HG03103 (cell line): ENCODE measurements around the gene CLNS1A.
"Not testable (repeated sequence)": the region's sequence is repeated elsewhere in the genome, so short reads cannot be mapped to it uniquely, and the experiment has no call there.

Experiments used
- ATAC-seq: cut with Tn5 transposase; IDR thresholded peaks from one replicate; pipeline ENCODE4 v1.9.1; 2021; ENCODE audit warnings: low read depth; ENCODE audit not compliant: unreplicated experiment

The CLNS1A gene

DNA sequence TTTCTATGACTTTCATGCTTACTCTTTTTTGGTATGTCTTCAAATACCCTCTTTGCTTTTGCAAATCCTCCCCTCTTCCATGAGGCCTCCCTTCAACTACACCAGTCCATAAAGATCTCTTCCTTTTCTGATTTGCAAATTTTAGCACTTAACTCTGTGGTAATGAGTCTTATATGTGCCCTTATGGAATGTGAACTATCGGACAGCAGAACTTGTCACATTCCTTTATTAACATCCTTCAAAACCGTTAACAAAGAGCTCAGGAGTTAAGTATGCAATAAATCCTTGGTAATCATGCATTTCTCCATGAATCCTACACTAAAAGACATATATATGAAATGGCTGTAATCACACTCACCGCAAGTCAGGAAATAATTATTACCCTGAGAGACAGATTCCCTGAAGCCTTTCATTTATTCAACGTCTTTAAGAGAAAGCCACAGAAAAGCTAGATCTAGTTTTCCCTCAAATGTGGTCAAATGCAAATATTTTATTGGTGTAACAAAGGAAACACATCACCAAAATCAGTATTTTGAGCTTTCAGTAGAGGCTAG lies 7.4 kb downstream of the CLNS1A start:
- ATAC-seq, result no peak

DNA sequence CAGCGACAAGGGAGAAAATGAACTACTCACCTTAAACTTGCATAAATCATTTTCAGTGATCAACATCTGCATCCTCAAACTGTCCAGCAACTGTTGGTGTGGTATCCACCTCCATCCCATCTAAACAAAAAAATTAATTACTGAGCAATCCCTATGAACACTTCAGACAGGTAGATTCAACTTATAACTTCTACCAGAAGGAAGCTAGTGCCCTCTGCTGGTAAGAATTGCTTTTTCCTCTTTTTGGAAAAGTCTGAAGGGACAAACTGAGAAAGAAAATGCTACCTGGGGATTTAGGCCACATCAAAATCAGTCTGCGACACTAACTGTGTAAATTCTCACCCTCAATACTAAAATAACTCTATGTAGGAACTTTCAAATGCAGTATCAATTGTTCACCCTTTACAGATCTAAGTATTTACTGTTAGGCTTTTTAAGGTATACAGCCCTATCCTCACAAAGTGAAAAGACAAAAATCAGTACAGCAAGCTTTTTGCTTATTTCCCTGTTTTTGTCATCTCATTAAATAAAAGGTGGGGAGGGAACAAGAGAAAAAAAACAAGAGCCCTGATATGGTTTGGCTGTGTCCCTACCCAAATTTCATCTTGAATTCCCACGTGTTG lies 17.9 kb downstream of the CLNS1A start:
- ATAC-seq, result no peak

DNA sequence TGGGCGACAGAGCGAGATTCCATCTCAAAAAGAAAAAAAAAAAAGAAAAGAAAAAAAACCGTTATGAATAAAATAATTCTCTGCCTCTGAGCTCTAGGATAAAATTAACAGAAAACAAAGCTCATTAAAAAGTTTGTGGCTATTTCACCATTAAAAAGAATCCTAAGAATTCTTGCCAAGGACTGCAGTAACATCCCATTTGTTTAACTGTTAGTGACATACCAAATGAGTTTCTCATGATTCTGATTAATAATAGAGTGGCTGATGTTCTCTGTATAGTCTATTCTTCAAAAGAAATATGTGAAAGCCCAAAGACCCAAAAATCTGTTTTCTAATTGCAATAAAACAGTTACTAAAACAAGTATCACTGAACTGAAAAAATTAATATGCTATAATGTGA lies 19.7 kb downstream of the CLNS1A start:
- ATAC-seq, result no peak

DNA sequence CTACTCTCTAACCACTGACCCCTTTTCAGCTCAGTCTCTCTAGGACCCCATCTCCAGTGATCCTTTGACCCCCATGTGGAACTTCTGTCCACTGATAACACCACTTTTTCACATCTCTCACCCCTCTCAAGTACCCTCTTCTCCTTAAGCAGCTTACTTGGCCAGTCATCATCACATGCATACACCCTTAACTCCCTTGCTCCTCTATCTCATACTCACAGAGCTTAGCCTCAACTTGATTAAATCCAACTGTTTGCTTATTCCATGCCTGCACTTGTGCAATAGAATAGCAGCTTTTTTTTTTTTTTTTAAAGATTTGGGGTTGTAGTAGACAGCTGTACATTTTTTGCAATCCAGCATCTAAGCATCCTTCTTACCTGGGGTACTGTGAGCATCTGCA lies 25.7 kb downstream of the CLNS1A start:
- ATAC-seq, result no peak

DNA sequence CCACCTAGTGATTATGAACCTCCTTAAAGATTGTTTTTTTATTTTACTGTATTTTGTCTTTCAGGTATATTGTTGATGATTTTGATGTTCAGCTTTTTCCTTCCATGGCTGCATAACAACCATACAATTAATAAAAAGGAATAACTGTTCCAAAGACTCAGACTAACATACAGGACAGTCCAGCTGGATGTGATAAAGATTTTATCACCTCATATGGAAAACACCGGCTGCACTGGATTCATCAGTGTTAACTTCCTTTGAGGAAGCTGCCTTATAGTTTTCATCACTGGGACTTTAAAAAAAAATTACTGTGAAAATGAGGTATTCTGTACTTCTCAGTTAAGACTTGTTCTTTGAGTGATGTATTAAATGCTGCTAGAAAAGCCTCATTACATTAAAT lies 28.4 kb downstream of the CLNS1A start:
- no peak for ATAC-seq

DNA sequence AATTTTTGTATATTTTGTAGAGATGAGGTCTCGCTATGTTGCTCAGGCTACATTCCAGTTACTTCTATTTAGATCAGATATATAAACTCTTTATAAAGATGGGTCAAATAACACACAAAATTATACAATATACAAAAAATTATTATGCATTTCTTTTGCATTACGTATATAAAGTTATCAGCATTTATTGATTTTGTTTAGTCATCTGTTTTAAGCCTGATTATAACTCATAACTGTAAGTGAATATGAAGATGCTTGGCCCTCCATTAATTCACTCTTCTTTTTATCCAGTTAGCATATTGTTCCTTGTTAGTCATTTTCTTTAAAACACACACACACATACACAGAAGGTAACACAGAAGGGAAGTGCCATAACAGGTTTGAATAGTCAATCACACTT lies 33.3 kb downstream of the CLNS1A start:
- ATAC-seq, result no peak

DNA sequence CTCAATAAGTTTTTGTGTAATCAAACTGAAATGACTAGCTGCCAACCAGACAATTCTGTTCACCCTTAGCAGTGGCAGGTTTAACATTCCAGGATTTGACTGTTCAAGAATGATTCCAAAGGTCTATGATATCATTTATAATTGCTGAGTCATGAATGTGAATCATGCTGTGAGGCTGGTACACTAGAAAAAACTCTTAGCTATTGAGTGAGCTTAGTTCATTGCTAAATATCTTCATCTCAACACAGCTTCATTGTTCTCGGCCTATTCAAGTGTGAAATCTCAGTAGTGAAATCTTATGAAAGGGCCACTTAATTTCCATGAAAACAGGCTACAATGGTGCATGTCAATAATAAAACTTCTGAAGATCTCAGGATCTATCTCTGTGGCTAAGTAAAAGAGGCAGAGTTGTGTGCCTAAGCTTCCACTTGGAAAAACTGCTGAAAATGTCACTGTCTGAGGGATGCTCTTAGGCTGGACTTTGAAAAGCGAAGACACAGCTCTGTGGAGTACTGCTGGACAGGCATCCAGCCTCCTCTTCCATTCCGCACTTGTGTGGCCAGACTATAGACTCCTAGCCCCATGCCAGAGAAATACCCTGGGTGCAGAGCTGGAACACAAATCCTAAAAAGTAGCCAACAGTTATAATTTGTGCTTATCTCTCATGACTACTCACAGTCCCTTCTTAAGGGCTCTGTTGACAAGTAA lies 35.1 kb downstream of the CLNS1A start:
- ATAC-seq, result no peak

DNA sequence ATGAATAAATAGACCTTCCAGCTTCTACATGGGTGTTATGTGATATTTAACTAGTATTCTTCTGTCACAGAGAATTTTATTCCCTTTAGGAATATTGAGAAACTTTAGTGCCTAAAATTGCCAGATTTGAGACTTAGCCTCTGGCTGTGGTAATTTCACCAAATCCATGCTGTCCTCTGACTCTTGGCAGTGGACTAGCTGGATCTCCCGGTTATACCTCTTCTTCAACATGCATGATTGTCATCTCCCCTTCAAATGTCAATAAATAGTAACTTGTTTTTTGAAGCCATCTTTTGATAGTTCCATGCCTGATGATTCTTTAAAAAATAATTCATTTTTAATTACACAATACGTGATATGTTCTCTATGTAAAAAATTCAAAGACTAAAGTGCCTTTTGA lies 39.4 kb downstream of the CLNS1A start:
- no peak for ATAC-seq

DNA sequence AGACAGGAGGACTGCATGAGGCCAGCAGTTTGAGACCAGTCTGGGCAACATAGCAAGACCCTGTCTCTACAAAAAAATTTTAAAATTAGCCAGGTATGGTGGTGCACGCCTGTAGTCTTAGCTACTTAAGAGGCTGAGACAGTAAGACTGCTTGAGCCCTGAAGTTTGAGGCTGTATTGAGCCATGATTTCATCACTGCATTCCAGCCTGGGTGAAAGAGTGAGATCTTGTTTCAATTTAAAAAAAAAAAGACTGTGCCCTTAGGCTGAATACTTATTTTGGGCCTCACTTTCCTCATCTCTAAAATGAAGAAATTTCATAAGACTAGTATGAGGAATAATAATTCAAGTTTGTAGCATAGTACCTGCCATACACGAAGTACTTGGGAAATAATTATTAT lies 41.0 kb downstream of the CLNS1A start:
- no peak for ATAC-seq

DNA sequence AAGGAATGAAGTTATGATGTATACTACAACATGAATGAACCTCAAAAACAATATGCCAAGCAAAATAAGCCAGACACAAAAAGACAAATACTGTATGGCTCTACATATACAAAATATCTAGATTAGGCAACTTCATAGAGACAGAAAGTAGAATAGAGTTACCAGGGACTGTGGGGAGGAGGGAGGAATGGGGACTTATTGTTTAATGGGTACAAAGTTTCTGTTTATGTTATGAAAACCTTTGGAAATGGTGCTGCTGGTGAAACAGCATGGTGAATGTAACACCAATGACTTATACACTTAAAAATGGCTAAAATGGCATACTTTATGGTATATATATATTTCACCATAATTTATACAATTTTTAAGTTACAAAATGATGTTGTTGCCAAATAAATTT lies 43.7 kb downstream of the CLNS1A start:
- no peak for ATAC-seq

DNA sequence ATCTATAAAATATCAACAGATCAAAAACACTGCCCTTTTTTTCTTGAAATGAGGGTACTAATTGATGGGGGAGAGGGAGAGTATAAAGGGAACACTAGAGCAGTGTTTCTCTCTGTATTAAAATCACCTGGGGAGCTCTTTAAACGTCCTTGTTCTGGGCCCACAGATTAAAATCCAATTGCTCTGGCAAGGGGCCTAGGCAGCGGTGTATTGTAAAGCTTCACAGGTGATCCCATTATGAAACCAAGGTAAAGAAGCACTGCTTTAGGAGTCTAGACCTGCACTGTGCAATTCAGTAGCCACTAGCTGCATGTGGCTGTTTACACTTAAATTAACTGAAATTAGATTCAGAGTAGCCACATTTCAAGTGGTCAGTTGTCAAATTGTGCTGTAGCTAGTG lies 44.9 kb downstream of the CLNS1A start:
- ATAC-seq, result no peak

DNA sequence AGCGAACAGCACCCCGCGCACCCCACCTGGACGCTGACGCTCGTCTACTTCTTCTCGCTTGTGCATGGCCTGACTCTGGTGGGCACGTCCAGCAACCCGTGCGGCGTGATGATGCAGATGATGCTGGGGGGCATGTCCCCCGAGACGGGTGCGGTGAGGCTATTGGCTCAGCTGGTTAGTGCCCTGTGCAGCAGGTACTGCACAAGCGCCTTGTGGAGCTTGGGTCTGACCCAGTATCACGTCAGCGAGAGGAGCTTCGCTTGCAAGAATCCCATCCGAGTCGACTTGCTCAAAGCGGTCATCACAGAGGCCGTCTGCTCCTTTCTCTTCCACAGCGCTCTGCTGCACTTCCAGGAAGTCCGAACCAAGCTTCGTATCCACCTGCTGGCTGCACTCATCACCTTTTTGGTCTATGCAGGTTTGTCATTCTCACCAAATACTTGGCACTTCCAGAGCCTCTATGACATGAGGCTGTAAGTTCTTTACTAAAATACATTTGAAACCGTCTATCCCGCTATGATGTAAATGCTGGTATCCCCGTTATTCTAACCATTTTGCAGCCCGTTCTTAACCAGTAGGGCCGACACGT lies 47.3 kb downstream of the CLNS1A start:
- ATAC-seq, result peak; percentile 7

DNA sequence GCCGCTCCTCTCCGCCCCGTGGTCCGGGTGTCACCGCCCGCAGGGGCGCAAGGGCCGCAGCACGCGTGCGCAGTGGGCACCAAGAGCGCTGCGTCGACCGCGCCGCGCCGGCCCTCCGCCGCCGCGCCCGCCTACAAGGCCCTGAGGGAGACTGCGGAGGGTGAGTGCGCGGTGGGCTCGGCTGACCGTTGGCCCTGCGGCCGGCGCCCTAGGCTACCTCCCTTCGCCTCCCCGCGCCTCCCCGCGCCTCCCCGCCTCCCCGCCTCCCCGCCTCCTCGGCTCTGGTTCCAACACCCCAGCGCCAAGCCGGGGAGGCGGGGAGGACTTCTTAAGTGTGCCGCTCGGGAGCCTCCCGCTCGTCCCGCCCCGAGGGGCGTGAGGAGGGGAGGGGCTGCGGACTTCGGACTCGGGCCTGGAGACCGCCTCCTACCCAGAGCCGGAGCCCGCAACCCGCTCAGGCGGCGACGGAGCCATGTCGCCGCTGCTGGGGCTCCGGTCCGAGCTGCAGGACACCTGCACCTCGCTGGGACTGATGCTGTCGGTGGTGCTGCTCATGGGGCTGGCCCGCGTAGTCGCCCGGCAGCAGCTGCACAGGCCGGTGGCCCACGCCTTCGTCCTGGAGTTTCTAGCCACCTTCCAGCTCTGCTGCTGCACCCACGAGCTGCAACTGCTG lies 47.9 kb downstream of the CLNS1A start, which contains the start of gene AQP11:
Gene AQP11 (plus strand): TSS at position 433 of the 673 bp plus-strand sequence. CDS start 40 bp downstream, at position 473.
- ATAC-seq, result peak; percentile 79

DNA sequence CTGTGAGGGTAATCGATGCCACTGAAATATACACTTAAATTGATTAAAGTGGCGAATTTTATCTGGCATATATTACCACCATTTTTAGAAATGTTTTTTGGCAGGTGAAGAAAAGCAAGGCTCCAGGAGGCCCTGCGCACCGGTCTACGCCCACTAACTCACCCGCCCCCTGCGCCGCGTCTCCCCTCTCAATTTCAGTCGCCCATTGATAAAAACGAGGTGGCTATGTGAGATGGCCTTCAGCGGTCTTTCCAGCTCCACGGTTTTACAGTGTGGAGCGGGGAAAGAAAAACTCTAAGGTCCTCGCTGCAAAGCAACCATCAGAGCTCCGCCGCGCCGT lies 48.4 kb downstream of the CLNS1A start:
- peak; percentile 21 for ATAC-seq

DNA sequence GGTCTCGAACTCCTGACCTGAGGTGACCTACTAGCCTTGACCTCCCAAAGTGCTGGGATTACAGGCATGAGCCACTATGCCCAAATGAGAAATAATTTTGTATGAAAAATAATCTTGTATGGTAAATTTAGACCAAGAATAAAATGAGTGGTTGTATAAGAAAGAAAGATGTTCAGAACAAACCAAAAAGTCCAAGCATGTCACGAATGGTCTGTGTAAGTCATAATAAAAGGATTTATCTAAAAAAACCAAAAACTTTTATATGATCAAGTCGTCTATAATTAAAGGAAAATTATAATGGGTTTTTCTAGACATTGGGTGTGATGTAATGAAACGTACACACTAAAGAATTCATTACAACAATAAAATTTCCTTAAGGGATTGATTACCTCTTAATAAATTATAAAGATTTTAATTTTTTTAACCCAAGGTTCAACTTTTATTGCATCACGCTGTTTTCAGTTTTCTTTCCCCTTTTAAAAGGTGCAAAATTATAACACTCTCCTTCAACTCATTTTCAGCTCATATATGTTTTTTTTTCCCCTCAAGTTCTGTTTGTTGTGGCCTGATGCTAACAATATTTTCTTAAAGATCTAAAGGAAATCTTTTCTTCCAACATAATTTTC lies 56.8 kb downstream of the CLNS1A start:
- no peak for ATAC-seq

DNA sequence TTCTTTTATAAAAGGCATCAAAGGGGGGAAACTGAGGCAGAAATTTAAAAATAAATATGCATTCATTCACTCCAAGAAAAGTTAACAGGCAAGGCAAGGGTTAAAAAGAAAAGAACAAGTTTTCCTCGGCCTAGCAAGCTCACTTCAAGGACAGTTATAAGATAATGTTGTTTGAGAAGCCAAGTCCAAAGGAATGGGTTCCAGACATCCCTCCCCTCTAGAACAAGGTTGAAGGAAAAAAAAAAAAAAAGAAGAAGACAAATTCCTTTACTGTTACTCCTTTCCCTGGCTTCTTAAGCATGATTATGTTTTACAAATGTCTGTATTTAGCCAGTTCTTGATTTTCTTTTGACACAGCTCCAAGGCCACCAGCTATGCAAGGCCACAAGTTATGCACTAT lies 62.2 kb downstream of the CLNS1A start:
- ATAC-seq, result not testable (repeated sequence)

DNA sequence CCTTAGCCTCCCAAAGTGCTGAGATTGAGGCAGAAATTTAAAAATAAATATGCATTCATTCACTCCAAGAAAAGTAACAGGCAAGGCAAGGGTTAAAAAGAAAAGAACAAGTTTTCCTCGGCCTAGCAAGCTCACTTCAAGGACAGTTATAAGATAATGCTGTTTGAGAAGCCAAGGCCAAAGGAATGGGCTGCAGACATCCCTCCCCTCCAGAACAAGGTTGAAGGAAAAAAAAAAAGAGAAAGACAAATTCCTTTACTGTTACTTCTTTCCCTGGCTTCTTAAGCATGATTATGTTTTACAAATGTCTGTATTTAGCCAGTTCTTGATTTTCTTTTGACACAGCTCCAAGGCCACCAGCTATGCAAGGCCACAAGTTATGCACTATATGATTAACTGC lies 66.7 kb downstream of the CLNS1A start:
- ATAC-seq, result not testable (repeated sequence)

DNA sequence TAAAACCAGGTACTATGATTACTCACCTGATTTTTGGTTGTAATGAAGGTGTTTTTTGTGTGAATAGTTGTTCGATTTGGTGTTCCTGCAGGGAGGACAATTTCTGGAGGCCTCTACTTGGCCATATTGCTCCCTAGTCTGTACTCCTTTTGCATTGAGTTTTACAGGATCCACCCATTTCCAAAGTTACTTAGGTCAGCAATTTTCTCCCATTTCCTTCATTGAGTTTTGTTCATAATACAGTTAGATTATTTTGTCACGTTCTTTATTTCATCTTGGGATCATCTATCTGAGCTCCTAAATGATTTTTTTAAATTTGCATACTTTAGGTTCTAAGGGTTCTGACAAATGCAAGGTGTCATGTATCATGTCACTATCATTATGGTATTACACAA lies 67.9 kb downstream of the CLNS1A start:
- no peak for ATAC-seq

DNA sequence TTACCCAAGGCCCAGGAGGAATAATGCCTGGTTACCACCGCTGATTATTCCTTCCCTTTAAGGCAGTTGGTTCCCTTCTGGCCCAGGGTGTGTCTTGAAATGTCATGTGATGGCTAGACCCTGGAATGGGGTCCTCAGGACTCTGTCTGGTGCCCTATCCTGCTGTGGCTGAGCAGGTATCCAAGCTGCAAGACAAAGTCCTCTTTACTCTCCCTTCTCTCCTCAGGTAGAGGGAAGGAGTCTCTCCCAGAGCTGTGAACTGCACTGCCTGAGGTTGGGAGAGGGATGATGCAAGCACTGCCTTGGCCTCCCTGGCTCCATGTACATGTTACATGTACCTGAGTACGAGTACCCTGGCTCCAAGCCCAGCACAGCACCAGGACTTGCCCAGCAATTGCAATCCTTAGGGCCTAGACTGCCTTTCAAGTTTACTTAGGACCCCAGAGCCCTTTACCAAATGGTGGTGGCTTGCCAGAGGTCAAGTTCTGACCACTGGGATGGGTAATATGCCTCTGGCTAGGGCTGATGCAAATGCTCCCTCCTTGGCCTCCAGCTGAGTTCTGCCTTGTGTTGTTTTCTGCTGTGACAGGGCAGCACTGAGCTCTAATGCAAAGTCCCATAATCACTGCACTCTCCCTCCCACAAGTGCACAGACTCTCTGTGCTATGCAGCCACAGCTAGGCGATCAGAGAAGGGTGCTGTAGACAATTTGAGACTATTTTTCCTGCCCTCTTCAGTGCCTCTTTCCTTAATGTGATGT lies 68.5 kb downstream of the CLNS1A start:
- no peak for ATAC-seq

DNA sequence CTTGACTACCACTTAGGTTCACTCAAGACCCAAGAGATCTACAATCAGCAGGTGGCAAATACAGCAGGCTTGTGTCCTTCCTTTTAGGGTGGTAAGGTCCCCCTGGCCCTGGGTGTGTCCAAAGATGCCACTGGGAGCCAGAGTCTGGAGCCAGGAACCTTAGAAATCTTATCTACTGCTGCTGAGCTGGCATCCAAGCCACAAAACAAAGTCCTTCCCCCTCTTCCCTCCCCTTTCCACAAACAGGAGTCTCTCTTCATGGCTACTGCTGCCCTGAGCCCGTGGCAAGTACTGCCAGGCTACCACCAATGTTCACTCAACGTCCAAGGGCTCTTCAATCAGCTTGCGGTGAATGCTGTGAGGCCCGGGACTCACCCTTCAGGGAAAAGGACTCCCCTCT lies 69.3 kb downstream of the CLNS1A start:
- no peak for ATAC-seq
